GM06990 (cell line): ENCODE data around the gene TRIB2.

ENCODE experiments used
- DNase-seq: peaks from one replicate; pipeline ENCODE4 v3.0.0-alpha.2; 2011; ENCODE audit not compliant: insufficient read length; ENCODE audit errors: extremely low read depth
- H3K27me3 ChIP-seq: replicated peaks from 2 replicates; pipeline ENCODE4 v1.6.0; 2011; ENCODE audit warnings: low read length; ENCODE audit not compliant: control insufficient read depth, insufficient read depth
- H3K36me3 ChIP-seq: 2 replicates; pipeline ENCODE4 v1.5.1; 2011; ENCODE audit warnings: low read length; ENCODE audit not compliant: control insufficient read depth, insufficient read depth
- H3K4me3 ChIP-seq: replicated peaks from 2 replicates; pipeline ENCODE4 v1.5.1; 2011; ENCODE audit warnings: low read depth, mild to moderate bottlenecking, control low read depth, low read length
- CTCF ChIP-seq: IDR thresholded peaks from 2 replicates; pipeline ENCODE4 v1.5.1; 2011; ENCODE audit warnings: low read length, control low read depth, mild to moderate bottlenecking, inconsistent platforms; ENCODE audit not compliant: insufficient read depth, poor library complexity, severe bottlenecking

Gene TRIB2

GRCh38 chr2:12734914-12735654 lies 18.3 kb downstream of the TRIB2 start:
- TF ChIP-seq CTCF, result no peak
- DNase-seq, result no peak
- Histone ChIP-seq H3K27me3 (no peaks in the 10 kb centered on the region), H3K4me3 (no peak overlapping the region), H3K36me3 (no peaks in the 10 kb centered on the region)

DNA sequence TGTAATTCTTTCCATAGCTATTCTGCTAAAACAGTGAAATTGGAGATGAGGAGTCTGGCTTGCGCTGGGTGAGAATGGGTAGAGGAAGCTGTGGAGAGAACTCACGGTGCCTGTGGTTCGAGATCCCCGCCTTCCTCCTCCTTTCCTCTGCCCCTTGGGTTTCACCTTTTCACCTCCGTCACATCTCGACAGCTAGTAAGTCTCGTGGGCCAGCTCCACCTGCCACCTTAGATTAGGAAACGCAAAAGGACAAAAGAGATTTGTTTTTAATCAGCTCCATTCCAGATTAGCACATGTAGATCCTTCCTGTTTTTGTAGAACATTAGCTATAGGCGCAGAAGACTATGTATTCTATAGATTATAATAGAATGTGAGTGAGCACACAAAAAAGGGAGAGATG lies 20.6 kb downstream of the TRIB2 start:
- no peak for TF ChIP-seq CTCF
- H3K36me3 ChIP-seq, result no peaks in the 10 kb centered on the region
- no peaks in the 10 kb centered on the region for H3K27me3 ChIP-seq
- no peak for DNase-seq
- H3K4me3 ChIP-seq, result no peak overlapping the region

DNA sequence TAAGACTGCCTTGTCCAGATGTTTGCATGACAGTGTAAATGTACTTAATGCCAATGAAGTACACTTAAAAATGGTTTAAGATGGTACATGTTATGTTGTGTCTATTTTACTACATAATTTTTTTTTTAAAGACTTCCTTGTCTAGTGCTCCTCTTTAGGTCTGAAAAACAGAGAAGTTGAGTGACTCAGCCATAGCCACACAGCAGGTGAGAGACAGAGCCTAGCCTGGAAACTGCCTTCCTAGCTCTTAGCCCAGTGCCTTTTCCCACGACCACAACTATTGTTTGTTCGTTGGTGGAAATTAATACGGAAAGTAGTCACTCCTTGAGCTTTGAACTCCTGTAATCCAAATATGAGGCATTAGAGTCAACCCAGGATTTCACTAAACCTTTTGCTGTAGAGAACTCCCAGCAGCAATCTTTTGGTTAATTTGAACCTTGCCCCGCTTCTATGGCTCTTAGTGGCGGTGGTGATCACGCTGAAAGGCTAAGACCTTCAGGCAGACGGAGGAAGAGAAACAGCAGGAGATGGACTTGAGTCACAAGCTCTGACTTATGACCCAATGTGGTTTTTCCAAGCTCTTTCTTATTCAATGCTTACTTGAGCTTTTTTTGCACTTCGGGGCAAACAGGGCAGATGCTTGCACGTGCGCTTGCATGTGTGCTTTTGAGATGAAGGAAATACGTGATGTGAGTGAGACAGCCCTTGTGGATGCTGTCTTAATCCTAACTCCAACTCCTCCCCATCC lies 21.2 kb downstream of the TRIB2 start:
- Histone ChIP-seq H3K4me3 (no peak overlapping the region), H3K27me3 (no peaks in the 10 kb centered on the region), H3K36me3 (no peaks in the 10 kb centered on the region)
- no peak for DNase-seq
- no peak for TF ChIP-seq CTCF

DNA sequence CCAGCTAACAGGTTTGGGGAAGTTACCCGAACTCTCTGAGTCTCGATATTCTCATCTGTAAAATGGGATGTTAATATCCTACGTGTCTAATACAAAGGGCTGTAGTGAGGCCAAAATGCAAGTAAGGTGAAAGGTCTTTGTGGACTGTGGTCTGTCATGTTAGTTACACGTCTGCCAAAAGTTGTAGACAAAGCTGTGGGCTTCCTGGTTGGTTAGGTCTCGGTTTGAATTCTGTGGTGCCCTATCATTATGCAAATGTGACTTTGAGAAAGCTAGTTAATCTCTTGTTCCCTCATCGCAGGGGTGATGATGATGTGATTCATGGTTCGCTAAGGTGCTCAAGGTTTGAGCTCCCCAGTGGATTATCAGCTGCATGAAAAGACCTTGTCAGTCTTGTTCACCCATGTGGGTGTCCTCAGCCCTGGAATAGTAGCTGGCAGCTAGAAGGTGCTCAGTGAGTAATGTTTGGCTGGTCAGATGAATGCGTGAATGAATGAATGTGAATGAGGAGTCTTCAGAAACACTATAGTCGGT lies 23.1 kb downstream of the TRIB2 start:
- H3K27me3 ChIP-seq, result no peaks in the 10 kb centered on the region
- no peak overlapping the region for H3K4me3 ChIP-seq
- H3K36me3 ChIP-seq, result no peaks in the 10 kb centered on the region
- TF ChIP-seq CTCF, result no peak
- DNase-seq, result no peak

DNA sequence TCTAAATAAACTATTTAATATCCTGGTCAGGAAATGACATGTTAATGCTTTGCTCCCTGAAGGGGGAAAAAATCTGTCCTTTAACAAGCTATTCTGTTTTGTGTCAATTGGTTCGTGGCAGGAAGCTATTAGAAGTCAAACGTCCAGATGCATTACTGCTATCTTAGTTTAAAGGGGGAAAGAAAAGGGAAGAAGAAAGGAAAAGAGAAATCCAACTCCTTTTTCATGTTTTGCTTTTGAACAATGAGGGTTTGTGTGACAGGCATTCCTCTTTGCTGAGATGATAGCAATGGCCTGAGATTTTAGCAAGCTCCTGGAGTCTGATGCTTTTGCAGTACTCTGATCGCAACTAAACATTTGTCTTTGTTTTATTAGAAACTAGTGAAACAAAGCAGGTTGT lies 24.6 kb downstream of the TRIB2 start:
- Histone ChIP-seq H3K4me3 (no peak overlapping the region), H3K36me3 (no peaks in the 10 kb centered on the region), H3K27me3 (no peaks in the 10 kb centered on the region)
- no peak for TF ChIP-seq CTCF
- DNase-seq, result no peak
